Smooth muscle cell (in vitro differentiated cells): Measurements from ENCODE around the gene NTRK2. TPM values are rescaled to one million over a fixed set of nuclear protein-coding genes. Genes with fewer than 3 reads are reported as not detected.

Experiments
- DNase-seq: peaks from one replicate; lab custom pipeline; 2025; ENCODE audit not compliant: unreplicated experiment; lab: John Stamatoyannopoulos, UW
- H2AFZ ChIP-seq: fragments of 200-600 bp; sonication (generic); 2 replicates; pipeline ENCODE4 v1.6.0; 2016; ENCODE audit warnings: antibody characterized with exemption, low read depth, mild to moderate bottlenecking
- H3F3A ChIP-seq: fragments of 200-600 bp; sonication (generic); 2 replicates; pipeline ENCODE4 v1.6.0; 2017; ENCODE audit warnings: antibody characterized with exemption, low read depth
- H3K27ac ChIP-seq: fragments of 200-600 bp; sonication (generic); 2 replicates; pipeline ENCODE4 v1.5.1; 2016; ENCODE audit warnings: low read depth, mild to moderate bottlenecking
- H3K27me3 ChIP-seq: fragments of 200-600 bp; sonication (generic); 2 replicates; pipeline ENCODE4 v1.6.1; 2016; ENCODE audit warnings: low read depth, mild to moderate bottlenecking
- H3K36me3 ChIP-seq: fragments of 200-600 bp; sonication (generic); 2 replicates; pipeline ENCODE4 v1.5.1; 2016; ENCODE audit warnings: low read depth
- H3K4me1 ChIP-seq: fragments of 200-600 bp; sonication (generic); 2 replicates; pipeline ENCODE4 v1.5.1; 2016; ENCODE audit warnings: low read depth
- H3K4me2 ChIP-seq: fragments of 200-600 bp; sonication (generic); 2 replicates; pipeline ENCODE4 v1.6.0; 2016; ENCODE audit warnings: mild to moderate bottlenecking
- H3K4me3 ChIP-seq: fragments of 200-600 bp; sonication (generic); 2 replicates; pipeline ENCODE4 v1.5.1; 2016; ENCODE audit warnings: mild to moderate bottlenecking
- H3K79me2 ChIP-seq: fragments of 200-600 bp; sonication (generic); 2 replicates; pipeline ENCODE4 v1.6.0; 2016; ENCODE audit warnings: low read depth, mild to moderate bottlenecking
- H3K9ac ChIP-seq: fragments of 200-600 bp; sonication (generic); 2 replicates; pipeline ENCODE4 v1.6.0; 2016; ENCODE audit warnings: low read depth
- H3K9me3 ChIP-seq: fragments of 200-600 bp; sonication (generic); replicated peaks from 2 replicates; pipeline ENCODE4 v1.5.1; 2016; ENCODE audit warnings: low read depth
- H4K20me1 ChIP-seq: fragments of 200-600 bp; sonication (generic); 2 replicates; pipeline ENCODE4 v1.6.0; 2016; ENCODE audit warnings: low read depth
- CTCF ChIP-seq: fragments of 200-600 bp; sonication (generic); IDR thresholded peaks from 2 replicates; pipeline ENCODE4 v1.5.1; 2017; ENCODE audit warnings: borderline replicate concordance, mild to moderate bottlenecking, antibody characterized with exemption; ENCODE audit not compliant: insufficient read depth, poor library complexity, severe bottlenecking
- WGBS: methylation state at CpG from one replicate; pipeline ENCODE4 v1.1.7; 2016; ENCODE audit warnings: low lambda C conversion rate; 5-methylcytosine and 5-hydroxymethylcytosine counted together
- polyA plus RNA-seq: library from polyadenylated mRNA; unstranded; fragments of >200 nt; fragmentation: Nextera tagmentation; extraction: Ambion mirVana; gene quantifications from 2 replicates; pipeline ENCODE4 v1.2.1, GENCODE V29; 2016
- total RNA-seq: library from RNA; depleted of rRNA; stranded (reverse); fragments of >200 nt; gene quantifications from 2 replicates; pipeline ENCODE4 v1.2.3, GENCODE V29; 2014

NTRK2 gene
- total and polyA plus RNA-seq, 2 experiments from 2014 or later: 1.7 to 3.9 TPM

GRCh38 chr9:84750152-84750865, 80.8 kb downstream of the NTRK2 start:
- Histone ChIP-seq H3K79me2 (no peaks in the 10 kb centered on the region), H3K27ac (no peak overlapping the region), H3K4me1 (no peaks in the 10 kb centered on the region), H4K20me1 (no peaks in the 10 kb centered on the region), H3K9ac (no peak overlapping the region), H3F3A (no peaks in the 10 kb centered on the region), H3K27me3 (no peaks in the 10 kb centered on the region), H3K36me3 (no peaks in the 10 kb centered on the region), H3K4me3 (no peak overlapping the region), H2AFZ (no peak overlapping the region), H3K4me2 (no peak overlapping the region), H3K9me3 (no peaks in the 10 kb centered on the region)
- TF ChIP-seq CTCF: no peak
- no peak for DNase-seq
- 77% methylated on average over 5 of the region's 5 CpGs for WGBS

GRCh38 chr9:84751921-84752320, 82.4 kb downstream of the NTRK2 start:
- no peaks in the 10 kb centered on the region for H3K79me2 ChIP-seq
- H3K36me3 ChIP-seq: no peaks in the 10 kb centered on the region
- no peak overlapping the region for H3K9ac ChIP-seq
- no peaks in the 10 kb centered on the region for H3F3A ChIP-seq
- no peaks in the 10 kb centered on the region for H3K4me1 ChIP-seq
- no peaks in the 10 kb centered on the region for H3K27me3 ChIP-seq
- DNase-seq: no peak
- no peak overlapping the region for H3K27ac ChIP-seq
- no peak overlapping the region for H3K4me2 ChIP-seq
- no peak overlapping the region for H2AFZ ChIP-seq
- H3K9me3 ChIP-seq: no peaks in the 10 kb centered on the region
- no peak overlapping the region for H3K4me3 ChIP-seq
- 54% methylated on average over 3 of the region's 3 CpGs for WGBS
- TF ChIP-seq CTCF: no peak
- H4K20me1 ChIP-seq: no peaks in the 10 kb centered on the region

- Histone ChIP-seq H3K9ac (no peak overlapping the region), H2AFZ (no peak overlapping the region), H4K20me1 (no peaks in the 10 kb centered on the region), H3K4me2 (peak overlapping the region; percentile 22), H3K27ac (peak overlapping the region; percentile 46), H3K27me3 (no peaks in the 10 kb centered on the region), H3K36me3 (no peaks in the 10 kb centered on the region), H3K4me3 (no peak overlapping the region), H3K79me2 (no peaks in the 10 kb centered on the region), H3F3A (no peaks in the 10 kb centered on the region), H3K9me3 (no peaks in the 10 kb centered on the region), H3K4me1 (no peaks in the 10 kb centered on the region)
- WGBS: 47% methylated on average over 3 of the region's 3 CpGs
- DNase-seq: no peak
- no peak for TF ChIP-seq CTCF
Measured at GRCh38 chr9:84754461-84754860, 84.9 kb downstream of the NTRK2 start.

GRCh38 chr9:84754881-84755280, 85.4 kb downstream of the NTRK2 start:
- Histone ChIP-seq H3K4me2 (peak overlapping the region; percentile 22), H3K4me3 (no peak overlapping the region), H4K20me1 (no peaks in the 10 kb centered on the region), H3K9ac (no peak overlapping the region), H2AFZ (no peak overlapping the region), H3K79me2 (no peaks in the 10 kb centered on the region), H3F3A (no peaks in the 10 kb centered on the region), H3K27ac (peak overlapping the region; percentile 46), H3K9me3 (no peaks in the 10 kb centered on the region), H3K4me1 (no peaks in the 10 kb centered on the region), H3K27me3 (no peaks in the 10 kb centered on the region), H3K36me3 (no peaks in the 10 kb centered on the region)
- TF ChIP-seq CTCF: no peak
- 68% methylated on average over 5 of the region's 5 CpGs for WGBS
- DNase-seq: no peak
